HG03469 (cell line): ENCODE data around the gene CDH19.

ENCODE experiments used
- ATAC-seq: cut with Tn5 transposase; IDR thresholded peaks from one replicate; pipeline ENCODE4 v1.9.1; 2021; ENCODE audit warnings: mild to moderate bottlenecking, moderate library complexity, moderate number of reproducible peaks; ENCODE audit not compliant: unreplicated experiment

CDH19 gene

DNA sequence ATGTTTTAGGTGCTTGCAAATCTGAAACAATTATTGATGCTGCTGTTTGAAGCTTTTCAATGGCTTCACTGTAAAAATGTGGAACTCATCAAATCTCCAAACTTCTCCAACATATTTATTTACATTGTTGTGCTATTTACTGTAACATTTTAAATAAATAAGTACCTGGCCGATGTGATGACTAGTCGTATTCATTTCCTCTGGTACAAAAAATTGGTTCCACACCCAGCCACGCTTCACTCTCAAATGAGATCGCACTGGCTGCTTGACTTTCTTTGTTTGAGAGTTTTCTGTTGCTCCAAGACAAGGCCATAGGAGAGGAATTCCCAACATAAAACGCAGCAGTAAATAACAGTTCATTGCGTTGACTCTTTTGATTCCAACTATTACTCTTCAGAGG is 32.0 kb downstream of the CDH19 start:
- ATAC-seq, result no peak

DNA sequence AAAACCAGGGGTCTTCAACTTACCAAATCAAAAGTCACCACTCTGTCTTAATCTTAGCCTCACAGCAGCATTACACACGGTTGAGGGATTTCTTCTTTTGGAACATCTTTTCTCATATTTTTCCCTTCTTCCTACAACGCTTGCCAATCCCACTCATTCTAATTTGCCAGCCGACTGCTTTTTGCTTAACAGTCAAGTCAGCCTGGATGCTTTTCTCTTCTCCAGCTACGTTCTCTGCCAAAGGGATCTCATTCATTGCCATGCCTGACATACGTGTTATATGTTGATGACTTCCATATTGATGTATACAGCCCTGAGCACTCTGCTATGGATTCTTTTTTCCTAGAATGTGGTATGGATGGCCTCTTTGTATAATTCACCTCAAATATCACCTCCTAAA is 37.3 kb downstream of the CDH19 start:
- ATAC-seq, result no peak

DNA sequence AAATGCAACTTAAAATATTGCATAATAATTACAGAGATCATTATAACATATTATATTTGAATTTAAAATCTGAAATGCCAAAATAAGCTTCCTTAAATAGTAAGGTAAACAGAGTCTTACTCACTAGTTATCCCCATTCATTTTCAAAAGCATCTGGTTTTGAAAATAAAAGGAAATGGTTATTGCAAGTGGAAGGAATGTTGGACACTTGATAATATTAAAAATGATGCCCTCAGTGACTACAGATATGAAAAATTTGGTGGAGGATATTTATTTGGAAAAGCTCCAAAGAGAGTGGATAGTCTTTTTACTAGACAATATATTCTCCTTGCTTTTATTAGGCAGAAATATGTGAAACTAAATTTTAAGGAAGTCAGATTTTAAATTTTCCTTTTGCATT is 39.7 kb downstream of the CDH19 start:
- ATAC-seq, result no peak

DNA sequence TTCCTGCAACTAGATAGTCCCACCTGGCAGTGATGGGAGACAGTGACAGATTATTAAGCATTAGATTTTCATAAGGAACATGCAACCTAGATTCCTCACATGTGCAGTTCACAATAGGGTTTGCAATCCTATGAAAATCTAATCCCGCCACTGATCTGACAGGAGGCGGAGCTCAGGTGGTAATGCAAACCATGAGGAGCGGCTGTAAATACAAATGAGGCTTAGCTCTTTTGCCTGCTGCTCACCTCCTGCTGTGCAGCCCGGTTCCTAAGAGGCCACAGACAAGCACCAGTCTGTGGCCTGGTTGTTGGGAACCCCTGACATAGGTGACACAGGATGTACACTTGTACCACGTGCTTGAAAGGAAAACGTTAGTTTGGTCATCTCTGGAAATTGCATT is 41.6 kb downstream of the CDH19 start:
- ATAC-seq, result no peak

DNA sequence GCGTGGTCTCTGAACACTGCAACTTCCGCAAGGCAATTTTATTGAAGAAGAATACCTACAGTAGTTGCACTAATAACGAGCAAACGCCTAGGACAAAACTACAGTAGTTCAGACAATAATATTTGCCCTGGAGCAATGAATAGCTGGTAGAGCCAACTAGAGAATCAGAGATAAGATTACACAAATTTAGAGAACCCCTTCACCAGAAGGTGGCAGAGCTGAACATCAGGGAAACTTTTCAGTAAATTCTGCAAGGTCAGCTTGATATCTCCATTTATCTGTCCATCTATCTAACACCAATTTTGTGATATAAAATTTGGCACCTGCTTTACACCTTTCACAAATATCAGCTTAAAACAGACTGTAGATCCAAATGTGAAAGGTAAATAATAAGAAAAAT is 43.8 kb downstream of the CDH19 start:
- ATAC-seq, result no peak

DNA sequence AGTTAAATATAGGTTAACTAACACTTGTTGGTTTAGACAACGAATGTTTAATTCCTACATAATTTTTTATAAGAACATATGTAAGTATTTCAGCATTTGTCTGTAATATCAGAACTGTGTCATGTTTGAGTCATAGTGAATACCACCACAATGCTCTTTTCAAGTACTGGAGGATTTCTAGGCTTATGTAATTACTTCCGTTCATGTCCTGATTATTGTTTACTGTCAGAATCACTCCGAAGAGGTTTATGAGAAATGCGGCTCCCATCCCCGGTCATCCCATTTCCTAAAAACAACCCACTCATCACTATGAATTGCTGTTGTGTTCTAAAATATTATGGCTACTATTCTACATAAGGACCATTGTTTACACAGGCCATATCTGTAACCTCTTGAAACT is 45.1 kb downstream of the CDH19 start:
- ATAC-seq, result no peak

DNA sequence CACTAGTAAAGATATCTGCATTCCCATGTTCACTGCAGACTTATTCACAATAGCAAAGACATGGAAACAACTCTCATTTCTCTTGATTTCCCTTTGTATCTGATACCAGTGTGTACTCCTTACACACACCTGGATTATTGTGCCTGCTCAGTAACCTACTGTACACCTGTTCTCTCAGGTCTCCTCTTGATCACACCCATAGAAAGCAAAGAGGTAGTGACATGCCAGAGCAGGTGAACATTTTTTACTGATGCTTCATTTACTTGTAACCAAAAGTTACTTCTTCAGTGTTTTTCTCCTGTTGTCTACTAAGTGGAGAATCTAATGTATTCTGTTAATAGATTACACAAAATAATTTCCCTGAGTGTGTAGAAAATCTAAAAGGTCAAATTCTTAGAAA is 46.8 kb downstream of the CDH19 start:
- ATAC-seq, result no peak

DNA sequence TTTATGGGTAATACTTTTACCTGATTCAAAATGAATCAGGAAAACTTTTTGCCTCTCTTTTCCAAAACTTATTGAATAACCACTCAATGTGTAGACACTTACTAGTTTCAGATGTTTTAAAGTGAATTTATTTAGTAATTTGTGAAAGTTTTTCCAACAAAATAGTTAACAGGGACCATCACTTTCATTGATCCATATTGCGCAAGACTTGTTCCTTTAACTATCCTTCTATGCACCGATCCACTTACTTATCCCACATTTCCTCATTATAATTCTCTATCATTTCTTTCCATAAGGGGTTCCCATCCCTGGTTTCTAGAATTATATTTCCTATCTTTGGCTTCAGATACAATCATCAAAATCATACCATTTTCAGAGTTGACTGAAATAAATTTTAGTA is 48.3 kb downstream of the CDH19 start:
- ATAC-seq, result no peak

DNA sequence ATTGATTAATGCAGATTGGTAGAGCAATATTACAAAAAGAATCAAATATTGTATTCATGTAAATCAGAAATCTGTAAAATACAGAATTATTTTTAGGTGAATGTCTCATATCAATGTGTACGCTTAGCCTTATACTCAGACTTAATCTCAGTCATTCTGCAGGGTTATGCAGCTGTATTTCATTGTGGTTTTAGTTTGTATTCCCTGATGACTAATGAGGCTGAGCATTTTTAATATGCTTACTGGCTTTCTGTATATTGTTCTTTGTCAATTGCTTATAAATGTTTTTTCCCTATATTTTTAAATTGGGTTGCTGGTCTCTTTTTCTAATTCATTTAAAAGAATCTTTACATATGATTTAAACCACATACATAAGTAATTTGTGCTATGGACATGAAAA is 50.1 kb downstream of the CDH19 start:
- ATAC-seq, result no peak

DNA sequence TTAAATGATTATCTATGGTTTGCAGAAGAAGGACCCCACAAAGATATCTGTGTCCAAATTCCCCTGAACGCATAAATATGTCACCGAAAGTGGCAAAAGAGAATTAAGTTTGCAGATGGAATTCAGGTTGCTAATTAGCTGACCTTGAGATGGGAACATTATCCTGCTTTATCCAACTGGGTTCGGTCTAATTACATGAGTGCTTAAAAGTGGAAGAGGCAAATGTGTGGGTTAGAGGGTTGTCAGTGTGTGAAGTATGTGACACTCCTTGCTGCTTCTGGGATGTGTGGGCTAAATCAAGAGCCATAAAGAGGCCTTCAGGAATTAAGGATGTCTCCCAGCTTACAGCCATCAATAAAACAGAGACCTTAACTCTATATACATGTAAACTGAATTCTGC is 53.5 kb downstream of the CDH19 start:
- ATAC-seq, result no peak

DNA sequence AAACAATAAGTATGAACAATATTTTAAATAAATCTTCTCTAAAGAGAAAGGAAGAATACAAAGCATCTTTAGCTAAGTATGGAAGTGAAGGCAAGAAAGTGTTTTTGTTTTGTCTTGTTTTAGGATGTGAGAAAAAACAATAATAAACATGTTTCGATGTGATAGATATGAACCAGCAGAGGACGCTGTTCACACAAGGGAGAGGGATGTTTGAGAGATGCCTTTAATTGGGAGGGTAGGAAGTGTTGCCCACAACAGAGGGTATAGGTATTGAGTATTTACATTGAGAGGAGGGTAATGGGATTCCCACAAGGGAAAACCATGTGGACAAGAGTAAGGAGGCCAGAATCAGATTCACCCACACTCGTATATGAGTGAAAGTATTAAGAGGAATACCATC is 55.1 kb downstream of the CDH19 start:
- no peak for ATAC-seq

DNA sequence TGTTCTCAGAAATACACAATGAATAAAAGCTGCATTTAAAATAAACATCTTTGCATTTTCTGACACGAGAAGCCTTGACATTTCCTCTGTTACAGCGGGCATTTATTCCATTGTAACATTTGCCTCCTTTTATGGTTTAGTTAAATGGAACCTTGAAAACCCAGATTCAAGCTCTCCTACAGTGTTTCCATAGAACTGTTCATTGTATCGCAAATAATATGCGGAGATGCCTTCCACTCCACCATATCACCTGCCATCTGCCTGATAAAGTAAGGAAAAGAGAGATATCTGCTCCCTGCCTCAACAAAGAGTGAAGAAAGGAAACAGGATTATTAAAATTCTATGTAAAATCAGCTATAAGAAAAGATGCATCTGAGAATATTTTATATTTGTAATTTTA is 69.8 kb downstream of the CDH19 start:
- no peak for ATAC-seq

DNA sequence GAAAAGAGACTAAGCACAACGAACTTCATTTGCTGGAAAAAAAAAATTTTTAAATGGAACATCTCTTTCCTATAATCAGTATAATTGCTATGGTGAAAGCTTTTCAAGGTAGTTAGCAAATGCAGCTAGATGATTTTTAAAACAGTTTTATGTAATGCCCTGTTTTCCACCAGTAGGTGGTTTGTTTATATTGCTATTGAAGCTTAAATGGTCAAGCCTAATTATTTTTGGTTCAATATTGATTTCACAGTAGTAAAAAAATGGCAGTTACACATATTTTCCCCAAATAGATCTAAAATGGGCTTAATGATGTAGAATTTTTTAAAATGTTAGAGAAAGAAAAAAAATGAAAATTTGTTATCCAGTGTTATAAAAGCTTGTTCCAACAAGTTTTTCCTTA is 70.2 kb downstream of the CDH19 start:
- ATAC-seq, result no peak

DNA sequence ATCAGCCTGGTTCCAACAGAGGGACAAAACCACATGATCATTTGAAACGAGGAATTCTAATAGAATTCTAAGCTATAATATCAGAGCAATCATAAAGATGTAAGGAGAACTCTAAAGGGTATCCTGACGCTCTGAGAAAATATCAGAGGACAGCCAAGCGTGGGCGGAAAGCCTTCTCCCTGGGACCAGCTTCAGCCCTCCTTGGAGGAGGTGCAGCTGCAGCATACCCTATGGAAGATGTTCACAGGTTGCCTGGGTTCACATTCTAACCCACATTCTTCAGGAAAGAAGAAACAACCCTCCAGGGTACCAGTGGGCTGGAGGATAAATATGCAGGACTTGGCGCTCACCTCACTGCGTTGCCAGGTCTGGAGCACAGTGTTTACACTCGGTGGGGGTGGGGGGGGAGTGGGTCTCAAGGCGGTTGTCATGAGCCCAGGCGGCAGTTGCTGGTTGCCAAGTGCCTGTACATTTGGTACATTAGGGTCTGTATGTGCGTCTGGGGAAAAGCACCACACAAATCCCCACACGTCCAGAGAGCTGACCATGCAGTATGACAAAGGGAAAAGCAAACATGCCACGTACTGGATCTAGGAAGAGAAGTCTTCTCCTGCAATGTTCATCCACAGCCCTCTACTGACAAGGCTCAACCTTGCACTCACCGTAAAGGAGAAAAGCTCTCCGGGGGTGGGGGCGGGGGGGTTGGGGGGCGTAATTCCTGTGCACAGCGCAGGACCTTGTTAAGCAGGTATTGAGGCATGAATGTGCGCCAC is 80.5 kb downstream of the CDH19 start:
- no peak for ATAC-seq

DNA sequence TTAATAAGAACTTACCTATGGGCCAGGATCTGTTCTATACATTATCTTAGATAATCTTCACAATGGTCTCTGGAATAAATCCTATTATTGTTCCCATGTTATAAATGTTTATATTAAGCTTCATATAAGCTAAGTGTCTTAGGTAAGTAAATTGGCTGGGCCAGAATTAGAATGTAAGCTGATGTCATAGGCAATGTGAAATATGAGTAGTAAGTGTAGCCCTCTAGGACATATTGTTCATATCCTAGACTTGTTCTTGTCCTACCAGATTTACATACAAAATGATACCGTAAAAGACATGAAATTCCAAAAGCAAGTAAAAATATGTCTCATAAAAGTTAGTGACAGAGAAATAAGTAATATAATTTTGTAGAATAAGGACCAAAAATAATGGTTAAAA is 89.9 kb downstream of the CDH19 start:
- ATAC-seq, result no peak

DNA sequence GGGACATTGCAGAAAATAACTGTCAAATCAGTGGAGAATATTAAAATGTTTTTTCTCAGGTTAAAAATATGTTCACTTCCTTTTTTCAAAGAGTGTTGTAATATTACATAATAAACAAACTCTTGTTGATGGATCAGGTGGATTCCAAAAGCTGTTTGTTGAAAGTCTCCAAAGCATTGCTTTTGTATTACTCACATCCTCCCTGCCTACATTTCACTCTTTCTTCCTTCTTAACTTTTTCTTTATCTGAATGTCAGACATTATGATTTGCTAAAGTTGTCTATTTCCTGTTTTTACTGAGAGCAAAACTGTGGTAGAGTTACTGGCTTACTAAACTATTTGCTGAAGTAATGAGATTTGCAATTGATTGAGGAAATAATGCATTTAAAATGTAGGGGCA is 92.1 kb downstream of the CDH19 start:
- ATAC-seq, result no peak

DNA sequence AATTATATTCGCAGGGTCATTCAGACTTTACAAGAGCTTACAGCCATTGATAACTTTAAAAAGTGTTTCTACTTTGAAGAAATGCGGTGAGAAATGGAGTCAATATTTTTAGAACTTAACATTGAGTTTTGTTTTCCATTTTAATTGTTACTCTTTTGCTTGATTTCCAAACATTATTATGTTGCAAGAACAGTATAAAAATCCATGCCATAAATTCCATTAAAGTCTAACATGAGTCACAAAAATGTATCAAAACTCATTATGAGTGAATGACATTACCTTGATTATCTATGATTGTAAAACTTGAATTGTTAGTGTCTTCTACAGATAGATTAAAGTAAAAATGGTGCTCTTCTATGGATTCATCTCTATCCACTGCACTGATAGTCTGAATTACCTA is 92.6 kb downstream of the CDH19 start:
- ATAC-seq, result no peak

DNA sequence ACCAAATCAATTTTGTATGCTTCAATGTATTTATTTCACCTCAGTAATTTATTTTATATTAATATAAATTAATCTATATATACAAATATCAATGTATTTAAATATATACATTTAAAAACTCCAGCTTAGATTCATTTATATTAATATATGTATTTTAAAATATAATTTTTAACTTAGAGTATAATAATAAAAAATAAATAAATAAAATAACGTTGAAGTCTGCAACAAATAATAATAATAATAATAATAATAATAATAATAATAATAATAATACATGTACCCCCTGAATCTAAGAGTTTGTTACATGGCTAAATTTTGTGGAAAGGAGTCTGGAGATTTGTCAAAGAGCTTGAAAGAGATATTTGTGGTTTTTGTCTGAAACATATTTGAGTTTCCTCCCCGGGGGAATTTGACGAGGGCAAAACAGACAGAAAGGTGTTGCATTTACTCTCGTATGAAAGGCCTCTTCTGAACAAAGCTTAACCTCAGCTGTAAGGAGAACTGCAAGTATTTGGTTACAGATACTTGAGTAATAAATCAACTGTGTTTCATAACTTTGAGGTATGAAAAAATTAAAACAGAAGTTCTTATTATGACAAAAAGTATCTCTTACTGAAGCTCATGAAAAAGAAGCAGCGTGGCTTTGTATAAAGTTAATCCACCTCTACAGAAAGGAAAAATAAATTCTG is 93.4 kb downstream of the CDH19 start:
- ATAC-seq, result no peak

DNA sequence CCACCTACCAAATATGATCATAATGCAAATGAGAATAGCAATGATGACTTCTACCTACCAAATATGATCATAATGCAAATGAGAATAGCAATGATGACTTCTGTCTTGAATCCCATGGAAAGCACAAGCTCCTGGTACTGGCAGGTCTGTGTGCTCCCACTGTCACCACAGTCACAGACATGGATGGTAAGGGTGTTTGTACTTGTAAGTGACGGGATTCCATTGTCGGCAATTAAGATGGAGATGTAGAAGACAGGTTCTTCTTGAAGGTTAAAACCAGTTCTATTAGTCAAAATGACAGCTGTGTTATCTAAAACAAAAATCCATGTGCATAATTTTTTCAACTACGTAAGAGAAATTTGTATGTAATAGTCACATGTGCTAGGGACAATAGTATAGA is 95.0 kb downstream of the CDH19 start:
- no peak for ATAC-seq

DNA sequence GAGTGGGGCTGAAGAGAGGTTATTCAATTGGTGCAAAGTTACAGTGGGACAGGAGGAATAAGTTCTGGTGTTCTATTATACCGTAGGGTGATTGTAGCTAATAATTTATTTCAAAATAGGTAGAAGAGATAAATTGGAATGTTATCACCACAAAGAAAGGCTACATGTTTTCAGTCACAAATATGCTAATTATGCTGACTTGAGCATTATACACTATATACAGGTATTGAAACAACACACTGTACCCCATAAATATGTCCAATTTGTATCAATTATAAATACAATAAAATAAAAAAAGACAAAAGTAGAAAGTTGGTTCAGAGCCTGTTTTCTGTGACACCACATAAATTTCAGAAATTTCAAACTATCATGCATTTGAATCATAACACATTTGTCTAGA is 97.7 kb downstream of the CDH19 start:
- ATAC-seq, result no peak

DNA sequence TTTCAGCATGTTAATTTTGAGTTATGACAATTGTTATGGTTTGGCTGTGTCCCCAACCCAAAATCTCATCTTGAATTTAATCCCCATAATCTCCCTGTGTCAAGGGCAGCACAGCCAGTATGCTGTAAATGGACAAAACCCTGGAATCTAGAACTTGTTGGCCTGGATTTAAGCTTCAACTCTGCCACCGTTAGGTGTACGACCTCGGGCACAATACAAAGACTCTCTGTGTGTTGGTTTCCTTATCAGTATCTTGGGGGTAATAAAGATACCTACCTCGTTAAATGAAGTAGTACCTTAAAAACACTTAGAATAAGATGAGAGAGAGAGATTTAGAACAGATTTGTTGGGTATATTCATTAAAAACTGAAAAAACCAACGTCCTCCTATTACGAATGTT is 106.5 kb downstream of the CDH19 start:
- ATAC-seq, result no peak

DNA sequence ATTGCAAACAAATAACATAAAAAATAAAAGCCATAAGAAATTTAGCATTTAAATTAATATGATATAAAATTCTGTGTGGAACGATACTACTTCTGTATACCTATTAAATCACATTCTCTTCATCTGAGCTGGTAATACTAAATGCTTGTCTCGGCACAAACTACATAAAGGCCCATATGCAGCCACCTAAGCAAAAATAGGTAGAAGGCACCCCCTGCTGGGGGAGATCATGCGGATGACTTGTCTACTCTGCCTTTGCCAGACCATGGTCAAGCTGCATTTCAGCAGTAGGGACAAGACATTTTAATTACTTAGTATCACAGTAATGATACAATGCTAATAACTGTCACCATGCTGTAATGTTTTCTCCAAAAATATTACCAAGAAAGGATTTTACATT is 108.0 kb downstream of the CDH19 start:
- ATAC-seq, result no peak

DNA sequence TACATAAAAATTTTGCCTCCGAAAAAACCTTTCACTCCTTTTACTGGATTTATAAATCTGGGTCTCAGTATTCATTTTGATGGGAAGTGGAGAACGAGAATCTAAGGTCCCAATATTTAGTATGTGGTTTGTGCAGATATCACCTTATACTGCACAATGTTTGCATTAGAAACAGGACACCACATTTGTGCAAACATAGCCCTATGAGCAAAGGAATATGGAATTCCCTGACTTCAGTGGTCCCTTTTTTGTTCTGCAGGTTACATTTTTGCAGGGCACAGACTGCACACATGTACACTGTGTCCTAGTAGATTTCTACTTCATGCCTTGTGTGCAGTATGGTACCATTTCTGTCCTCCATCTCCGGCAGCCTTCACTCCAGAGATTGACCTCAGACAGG is 130.0 kb downstream of the CDH19 start:
- no peak for ATAC-seq
